ENCODE results near the gene GYPA. TPM values are rescaled to one million over a fixed set of nuclear protein-coding genes. Genes with fewer than 3 reads are reported as not detected.
"Not testable (repeated sequence)": the region's sequence is repeated elsewhere in the genome, so short reads cannot be mapped to it uniquely, and the experiment has no call there.

The GYPA gene
- total and polyA plus RNA-seq, 2 experiments from 2014 or later, result not detected

GRCh38 chr4:144137137-144137931 is 3.2 kb downstream of the GYPA start:
- not testable (repeated sequence) for ATAC-seq; H2AFZ ChIP-seq; H3K79me2 ChIP-seq (replicated peaks; ENCODE audit: insufficient read depth); H3F3A ChIP-seq (replicated peaks; ENCODE audit: low read depth); DNase-seq (ENCODE audit: low spot score); H3K27me3 ChIP-seq (ENCODE audit: insufficient read depth); H3K4me2 ChIP-seq; H3K36me3 Mint-ChIP-seq (ENCODE audit: low read depth); H3K9me2 ChIP-seq (ENCODE audit: insufficient read depth); H3K4me3 Mint-ChIP-seq; H3K27me3 Mint-ChIP-seq (ENCODE audit: insufficient read depth, low read depth, poor library complexity); H3K36me3 ChIP-seq (ENCODE audit: insufficient read depth); H4K20me1 ChIP-seq (replicated peaks; ENCODE audit: insufficient read depth); H3K27ac Mint-ChIP-seq; H3K4me1 ChIP-seq (ENCODE audit: insufficient read depth); H3K9me3 Mint-ChIP-seq; H3K27ac ChIP-seq (ENCODE audit: low read depth); H3K4me1 Mint-ChIP-seq; H3K4me3 ChIP-seq

DNA sequence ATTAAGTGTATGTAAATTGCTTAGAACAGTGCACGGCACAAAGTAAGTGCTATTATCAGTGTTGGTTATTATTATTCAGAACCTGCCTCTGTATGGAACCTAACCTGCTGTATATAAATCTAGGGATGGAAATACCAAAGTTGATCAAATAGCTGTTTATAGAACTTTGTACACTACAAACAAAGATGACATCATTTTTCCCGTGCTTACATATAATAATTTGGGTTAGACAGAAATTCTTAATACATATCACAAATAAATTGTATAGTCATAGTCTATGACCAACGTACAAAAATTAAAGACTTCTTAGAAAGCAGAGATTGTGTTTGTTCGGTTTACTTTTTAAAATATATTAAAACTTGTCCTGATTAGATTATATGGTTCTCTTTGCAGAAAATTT is 4.3 kb downstream of the GYPA start:
- H3K36me3 Mint-ChIP-seq (ENCODE audit: low read depth); H3K27ac ChIP-seq (ENCODE audit: low read depth); H3F3A ChIP-seq (replicated peaks; ENCODE audit: low read depth); H3K79me2 ChIP-seq (replicated peaks; ENCODE audit: insufficient read depth); DNase-seq (ENCODE audit: low spot score); H3K4me1 Mint-ChIP-seq; H3K9me3 Mint-ChIP-seq; H3K36me3 ChIP-seq (ENCODE audit: insufficient read depth); H3K4me3 ChIP-seq; H3K27me3 Mint-ChIP-seq (ENCODE audit: insufficient read depth, low read depth, poor library complexity); H4K20me1 ChIP-seq (replicated peaks; ENCODE audit: insufficient read depth); H3K27ac Mint-ChIP-seq; H3K4me3 Mint-ChIP-seq; H2AFZ ChIP-seq; H3K4me2 ChIP-seq; H3K27me3 ChIP-seq (ENCODE audit: insufficient read depth); H3K4me1 ChIP-seq (ENCODE audit: insufficient read depth); ATAC-seq; H3K9me2 ChIP-seq (ENCODE audit: insufficient read depth): not testable (repeated sequence)

- not testable (repeated sequence) for H3K4me3 Mint-ChIP-seq; ATAC-seq; H2AFZ ChIP-seq; H3K27me3 ChIP-seq (ENCODE audit: insufficient read depth); H3K9me3 Mint-ChIP-seq; H3K27ac Mint-ChIP-seq; H3K4me3 ChIP-seq; H3K4me2 ChIP-seq; H4K20me1 ChIP-seq (replicated peaks; ENCODE audit: insufficient read depth); DNase-seq (ENCODE audit: low spot score); H3K79me2 ChIP-seq (replicated peaks; ENCODE audit: insufficient read depth); H3K27ac ChIP-seq (ENCODE audit: low read depth); H3K36me3 Mint-ChIP-seq (ENCODE audit: low read depth); H3K36me3 ChIP-seq (ENCODE audit: insufficient read depth); H3K27me3 Mint-ChIP-seq (ENCODE audit: insufficient read depth, low read depth, poor library complexity); H3K4me1 Mint-ChIP-seq; H3K4me1 ChIP-seq (ENCODE audit: insufficient read depth); H3K9me2 ChIP-seq (ENCODE audit: insufficient read depth); H3F3A ChIP-seq (replicated peaks; ENCODE audit: low read depth)
Observed at GRCh38 chr4:144130167-144130566, 10.4 kb downstream of the GYPA start.

DNA sequence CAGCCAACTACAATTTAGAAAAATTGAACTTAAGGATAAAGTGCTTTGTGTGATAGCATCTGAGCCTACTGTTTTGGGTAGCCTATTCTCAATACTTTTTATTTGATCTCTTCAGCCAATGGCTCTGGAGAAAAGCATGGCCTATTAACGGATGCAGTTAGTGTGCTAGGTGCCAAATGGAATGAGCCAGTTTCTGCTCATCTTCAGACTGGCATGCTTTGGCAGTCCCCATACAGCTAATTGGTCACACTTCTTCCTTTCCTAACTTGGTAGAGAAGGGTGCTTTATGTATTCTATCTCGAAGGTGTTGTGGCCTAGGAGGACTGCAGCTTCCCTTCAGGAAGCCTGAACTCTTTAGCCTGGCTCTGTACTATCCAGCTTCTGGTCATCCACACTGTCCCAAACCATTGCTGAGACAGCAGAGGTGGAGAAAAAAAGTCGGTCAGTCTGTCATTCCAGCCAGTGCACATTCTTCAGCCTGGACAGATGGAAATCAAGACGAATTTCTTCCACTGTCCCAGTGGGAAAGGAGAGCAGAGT is 11.1 kb downstream of the GYPA start:
- not testable (repeated sequence) for H4K20me1 ChIP-seq (replicated peaks; ENCODE audit: insufficient read depth); H3K4me3 ChIP-seq; H3K4me1 ChIP-seq (ENCODE audit: insufficient read depth); H3K4me3 Mint-ChIP-seq; H3F3A ChIP-seq (replicated peaks; ENCODE audit: low read depth); H3K79me2 ChIP-seq (replicated peaks; ENCODE audit: insufficient read depth); H3K27ac ChIP-seq (ENCODE audit: low read depth); H3K27me3 ChIP-seq (ENCODE audit: insufficient read depth); H3K36me3 Mint-ChIP-seq (ENCODE audit: low read depth); H3K4me1 Mint-ChIP-seq; H3K9me3 Mint-ChIP-seq; H3K9me2 ChIP-seq (ENCODE audit: insufficient read depth); H3K27ac Mint-ChIP-seq; H3K4me2 ChIP-seq; ATAC-seq; H3K27me3 Mint-ChIP-seq (ENCODE audit: insufficient read depth, low read depth, poor library complexity); H2AFZ ChIP-seq; DNase-seq (ENCODE audit: low spot score); H3K36me3 ChIP-seq (ENCODE audit: insufficient read depth)

- not testable (repeated sequence) for H3F3A ChIP-seq (replicated peaks; ENCODE audit: low read depth); H3K4me3 ChIP-seq; H3K79me2 ChIP-seq (replicated peaks; ENCODE audit: insufficient read depth); H3K27ac ChIP-seq (ENCODE audit: low read depth); DNase-seq (ENCODE audit: low spot score); H3K27me3 Mint-ChIP-seq (ENCODE audit: insufficient read depth, low read depth, poor library complexity); H3K4me2 ChIP-seq; H3K27ac Mint-ChIP-seq; H3K36me3 Mint-ChIP-seq (ENCODE audit: low read depth); H2AFZ ChIP-seq; H3K4me3 Mint-ChIP-seq; H3K27me3 ChIP-seq (ENCODE audit: insufficient read depth); H4K20me1 ChIP-seq (replicated peaks; ENCODE audit: insufficient read depth); H3K9me2 ChIP-seq (ENCODE audit: insufficient read depth); H3K4me1 ChIP-seq (ENCODE audit: insufficient read depth); ATAC-seq; H3K36me3 ChIP-seq (ENCODE audit: insufficient read depth); H3K9me3 Mint-ChIP-seq; H3K4me1 Mint-ChIP-seq
Observed at GRCh38 chr4:144128709-144129320, 11.7 kb downstream of the GYPA start.

DNA sequence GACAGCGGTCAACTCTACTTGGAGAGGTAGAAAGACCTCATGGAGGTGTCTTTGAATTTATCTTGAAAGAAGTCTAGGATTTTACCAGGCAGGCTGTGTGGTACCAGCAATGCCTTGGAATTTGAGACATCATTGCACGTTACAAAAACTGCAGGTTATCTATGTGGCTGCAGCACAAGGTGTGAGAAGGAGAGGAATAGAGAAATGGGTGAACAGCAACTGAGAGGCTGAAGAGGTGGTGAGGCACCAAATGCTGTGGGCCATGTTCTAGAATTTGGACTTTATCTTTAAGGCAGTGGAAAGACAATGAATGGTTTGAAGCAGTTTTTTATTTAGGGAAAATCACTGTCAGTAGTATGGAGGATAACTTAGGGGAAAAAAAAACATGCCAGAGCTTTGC is 15.4 kb downstream of the GYPA start:
- not testable (repeated sequence) for H3K9me3 Mint-ChIP-seq; DNase-seq (ENCODE audit: low spot score); H3K4me3 ChIP-seq; H3K9me2 ChIP-seq (ENCODE audit: insufficient read depth); H3K27me3 ChIP-seq (ENCODE audit: insufficient read depth); H3F3A ChIP-seq (replicated peaks; ENCODE audit: low read depth); H4K20me1 ChIP-seq (replicated peaks; ENCODE audit: insufficient read depth); H3K79me2 ChIP-seq (replicated peaks; ENCODE audit: insufficient read depth); H3K27ac Mint-ChIP-seq; H3K4me1 ChIP-seq (ENCODE audit: insufficient read depth); H3K36me3 ChIP-seq (ENCODE audit: insufficient read depth); H3K36me3 Mint-ChIP-seq (ENCODE audit: low read depth); H3K4me3 Mint-ChIP-seq; H3K4me2 ChIP-seq; H2AFZ ChIP-seq; H3K27ac ChIP-seq (ENCODE audit: low read depth); ATAC-seq; H3K4me1 Mint-ChIP-seq; H3K27me3 Mint-ChIP-seq (ENCODE audit: insufficient read depth, low read depth, poor library complexity)

Data from GM23338 (cell line).